ENCODE data around the gene BACE1-AS. TPM values are rescaled to one million over a fixed set of nuclear protein-coding genes. Genes with fewer than 3 reads are reported as not detected.

Gene BACE1-AS
- 2.6 and 2.7 TPM in 2 replicates for total RNA-seq

DNA sequence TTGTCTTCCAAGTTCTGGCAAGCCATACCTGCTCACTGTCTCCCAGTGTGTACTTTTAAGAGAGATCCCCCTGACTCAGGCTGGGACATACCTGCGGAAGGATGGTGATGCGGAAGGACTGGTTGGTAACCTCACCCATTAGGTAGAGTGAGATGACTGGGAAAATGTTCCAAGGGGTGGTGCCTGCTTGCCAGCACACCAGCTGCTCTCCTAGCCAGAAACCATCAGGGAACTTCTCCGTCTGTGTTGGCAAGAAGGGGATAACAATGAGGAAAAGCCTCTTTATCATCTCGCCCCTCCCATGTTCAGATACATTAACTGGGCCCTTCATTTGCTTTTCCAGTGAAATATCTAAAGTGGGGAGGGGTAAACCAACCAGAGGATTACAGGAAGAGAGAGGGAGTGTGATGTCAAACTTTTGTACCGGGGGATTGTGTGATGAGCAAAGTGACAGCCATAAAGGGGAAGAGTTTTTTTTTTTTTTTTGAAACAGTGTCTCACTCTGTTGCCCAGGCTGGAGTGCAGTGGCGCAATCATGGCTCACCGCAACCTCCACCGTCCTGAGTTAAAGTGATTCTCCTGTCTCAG, at the start of gene BACE1-AS:
Gene BACE1-AS (plus strand): TSS at position 538 of the 588 bp plus-strand sequence.

DNA sequence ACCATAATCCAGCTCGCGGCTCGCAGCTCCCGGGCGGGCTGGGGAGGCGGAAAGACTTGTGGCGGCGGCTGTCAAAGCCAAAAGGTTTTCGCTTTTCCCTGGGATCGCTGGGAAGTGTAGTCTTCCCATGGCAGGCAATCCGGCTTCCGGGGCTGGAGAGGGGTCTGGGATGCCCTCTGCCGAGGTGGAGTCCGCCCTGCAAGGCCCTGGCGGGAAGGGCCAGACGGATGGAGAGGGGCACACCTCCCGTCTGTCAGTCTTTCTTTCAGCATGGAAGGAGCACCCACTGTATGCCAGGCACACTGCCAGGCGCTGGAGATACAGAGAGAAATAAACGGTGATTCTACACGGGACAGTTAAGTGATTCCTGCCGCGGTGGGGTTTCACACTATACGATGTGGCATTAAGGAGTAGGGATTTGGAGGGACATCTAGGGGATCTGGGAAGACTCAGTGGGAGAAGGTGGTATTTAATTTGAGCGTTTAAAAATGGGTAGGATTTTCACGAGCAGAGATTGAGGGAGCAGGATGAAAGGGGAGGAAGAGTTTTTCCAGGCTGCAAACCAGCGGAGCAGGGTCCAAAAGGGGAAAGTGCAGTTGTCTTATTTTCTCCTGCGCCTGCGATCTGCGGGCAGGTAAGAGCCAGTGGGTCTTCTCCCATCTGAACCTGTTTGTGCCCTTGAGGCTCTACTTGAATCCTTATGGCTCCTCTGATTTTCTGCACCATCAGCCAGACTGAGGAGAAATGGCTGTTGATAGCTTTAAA, 25.2 kb downstream of the BACE1-AS start, which contains the start of gene BACE1:
Gene BACE1 (minus strand): TSS at position 60 of the 765 bp plus-strand sequence. CDS start 461 bp downstream, outside the sequence.

DNA sequence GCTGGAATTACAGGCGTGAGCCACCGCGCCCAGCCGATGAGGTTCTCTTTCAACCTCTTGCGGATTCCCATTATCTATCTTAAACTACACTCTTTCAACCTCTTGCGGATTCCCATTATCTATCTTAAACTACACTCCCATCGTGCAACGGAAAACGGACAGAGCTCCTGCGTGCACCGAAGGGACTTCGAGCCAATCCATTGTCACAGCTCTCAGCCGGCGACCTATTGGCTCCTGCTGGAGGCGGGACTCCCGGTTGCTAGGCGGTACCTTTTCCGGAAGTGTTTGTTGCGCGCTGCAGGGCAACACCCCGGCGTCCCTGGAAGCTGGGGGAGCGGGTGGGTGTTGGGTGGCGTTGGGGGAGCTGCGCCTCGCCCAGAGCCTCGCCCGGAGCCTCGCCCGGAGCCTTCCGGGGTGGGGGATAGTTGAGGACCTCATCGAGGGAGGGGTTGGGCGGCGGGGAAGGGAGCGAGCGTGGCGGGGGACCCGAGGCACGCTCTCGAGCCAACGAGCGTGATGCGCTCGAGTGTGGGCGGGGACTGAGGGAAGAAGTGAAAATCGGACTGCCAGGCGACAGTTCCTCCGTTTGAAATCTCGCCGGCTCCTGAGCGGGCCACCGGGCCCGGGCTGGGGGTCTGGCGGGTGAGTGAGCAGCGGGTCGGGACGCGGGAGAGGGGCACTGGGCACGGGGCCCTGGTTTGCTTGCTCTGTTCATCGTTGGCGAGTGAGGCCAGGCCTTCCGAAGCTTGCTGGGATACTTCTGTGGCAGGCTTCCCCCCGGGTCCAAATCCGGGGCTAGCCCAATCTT, 36.6 kb downstream of the BACE1-AS start, which contains the start of gene CEP164:
Gene CEP164 (plus strand): TSS at position 288 of the 808 bp plus-strand sequence. CDS start 10,733 bp downstream, outside the sequence.

Other genes starting within 250 kb of the BACE1-AS start
- 7.6 and 12.7 TPM in 2 replicates for gene SIK3, start 192.9 kb upstream of the BACE1-AS start, total RNA-seq
- gene PAFAH1B2, start 147.1 kb upstream of the BACE1-AS start, total RNA-seq, result 83.5 and 100 TPM in 2 replicates
- 11.1 and 29.7 TPM in 2 replicates for gene SIDT2, start 112.6 kb upstream of the BACE1-AS start, total RNA-seq
- 20.8 and 704 TPM in 2 replicates for gene TAGLN, start 92.0 kb upstream of the BACE1-AS start, total RNA-seq
- gene PCSK7, start 59.3 kb upstream of the BACE1-AS start, total RNA-seq, result 32.5 and 45.5 TPM in 2 replicates
- gene RNF214, start 58.7 kb upstream of the BACE1-AS start, total RNA-seq, result 4.7 and 10.8 TPM in 2 replicates
- gene BACE1, start 24.9 kb downstream of the BACE1-AS start, total RNA-seq, result 24.3 and 55.3 TPM in 2 replicates
- 8.5 and 17.5 TPM in 2 replicates for gene CEP164, start 36.5 kb downstream of the BACE1-AS start, total RNA-seq